Gastroesophageal sphincter (tissue), 3 donors: ENCODE measurements around the gene JAK2.

Experiments
- CTCF ChIP-seq, 4 experiments: fragments of 200-600 bp in 2 of 4; fragments of 450-650 bp in 2 of 4; sonication (generic) in 1 of 4; IDR thresholded peaks; one replicate each; pipeline ENCODE4 v1.5.1; 2017 to 2019; ENCODE audit warnings: antibody characterized with exemption in 4 of 4, mild to moderate bottlenecking in 2 of 4, moderate library complexity in 2 of 4
- POLR2AphosphoS5 ChIP-seq: sonication (generic); formaldehyde crosslinking; IDR thresholded peaks from one replicate; pipeline ENCODE4 v1.6.1; 2017; ENCODE audit warnings: antibody characterized with exemption

- no peak for TF ChIP-seq CTCF (IDR thresholded peaks at IDR 0.05)
- no peak for TF ChIP-seq POLR2AphosphoS5
Measured at GRCh38 chr9:4936277-4936676, 48.8 kb upstream of the JAK2 start.
